C4-2B (cell line): Measurements from ENCODE around the gene STARD3NL.

ENCODE experiments used
- ZFX ChIP-seq: fragments of 450-650 bp; IDR thresholded peaks from 2 replicates; pipeline ENCODE4 v1.6.1; 2017
- TF ChIP-seq, protein P1 (sequence below): fragments of 450-650 bp; conservative IDR thresholded peaks from 2 replicates; pipeline ENCODE4 v1.5.1; 2017; ENCODE audit warnings: mild to moderate bottlenecking

DNA sequence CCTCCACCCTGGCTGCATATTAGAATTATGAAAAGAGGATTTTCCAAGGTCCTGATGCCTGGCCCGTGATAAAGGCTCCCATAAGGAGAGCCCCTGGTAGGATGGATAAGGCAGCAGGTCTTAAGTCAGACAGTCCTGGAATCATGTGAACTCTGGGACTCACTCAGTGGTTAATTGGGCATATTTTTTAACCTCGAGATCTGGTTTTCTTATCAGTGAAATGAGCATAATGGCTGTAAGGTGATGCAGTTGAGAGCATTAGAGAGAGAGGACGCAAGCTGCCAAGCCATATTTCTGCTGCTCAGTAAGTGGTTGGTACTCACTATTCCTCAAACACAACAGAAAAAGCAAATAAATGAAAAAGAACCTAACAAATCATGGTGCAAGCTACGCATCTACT is 57.6 kb downstream of the STARD3NL start:
- TF ChIP-seq, protein P1, sequence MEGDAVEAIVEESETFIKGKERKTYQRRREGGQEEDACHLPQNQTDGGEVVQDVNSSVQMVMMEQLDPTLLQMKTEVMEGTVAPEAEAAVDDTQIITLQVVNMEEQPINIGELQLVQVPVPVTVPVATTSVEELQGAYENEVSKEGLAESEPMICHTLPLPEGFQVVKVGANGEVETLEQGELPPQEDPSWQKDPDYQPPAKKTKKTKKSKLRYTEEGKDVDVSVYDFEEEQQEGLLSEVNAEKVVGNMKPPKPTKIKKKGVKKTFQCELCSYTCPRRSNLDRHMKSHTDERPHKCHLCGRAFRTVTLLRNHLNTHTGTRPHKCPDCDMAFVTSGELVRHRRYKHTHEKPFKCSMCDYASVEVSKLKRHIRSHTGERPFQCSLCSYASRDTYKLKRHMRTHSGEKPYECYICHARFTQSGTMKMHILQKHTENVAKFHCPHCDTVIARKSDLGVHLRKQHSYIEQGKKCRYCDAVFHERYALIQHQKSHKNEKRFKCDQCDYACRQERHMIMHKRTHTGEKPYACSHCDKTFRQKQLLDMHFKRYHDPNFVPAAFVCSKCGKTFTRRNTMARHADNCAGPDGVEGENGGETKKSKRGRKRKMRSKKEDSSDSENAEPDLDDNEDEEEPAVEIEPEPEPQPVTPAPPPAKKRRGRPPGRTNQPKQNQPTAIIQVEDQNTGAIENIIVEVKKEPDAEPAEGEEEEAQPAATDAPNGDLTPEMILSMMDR = no peak
- no peak for TF ChIP-seq ZFX
